Glomerular visceral epithelial cell (primary cell): Measurements from ENCODE around the gene TMEM273.
A peak's percentile ranks its signal among the peaks of the same experiment; 100 is the strongest.
"Not testable (repeated sequence)": the region's sequence is repeated elsewhere in the genome, so short reads cannot be mapped to it uniquely, and the experiment has no call there.

Experiments used
- DNase-seq: peaks from one replicate; pipeline ENCODE4 v3.0.0-alpha.2; 2016; ENCODE audit errors: extremely low spot score

The TMEM273 gene

GRCh38 chr10:49205206-49205605 is 17.0 kb upstream of the TMEM273 start:
- DNase-seq, result no peak

- DNase-seq, result no peak
Measured at GRCh38 chr10:49204119-49204518, 15.9 kb upstream of the TMEM273 start.

DNA sequence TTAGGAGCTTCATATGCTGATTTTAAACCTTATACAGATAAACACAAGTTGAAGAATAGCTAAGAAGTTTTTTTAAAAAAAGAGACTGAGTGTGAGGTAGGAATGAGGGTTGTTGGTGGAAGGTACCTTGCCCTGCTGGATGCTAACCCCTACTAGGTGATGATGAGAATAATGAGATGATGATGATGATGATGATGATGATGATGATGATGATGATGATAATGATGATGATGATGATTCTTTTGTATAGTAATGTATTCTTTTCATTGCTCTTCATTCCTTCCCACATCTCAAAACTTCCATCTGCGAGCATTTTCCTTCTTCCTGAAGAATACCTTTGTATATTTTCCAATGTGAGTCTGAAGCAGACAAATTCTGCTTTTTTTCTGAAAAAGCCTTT is 14.1 kb upstream of the TMEM273 start:
- no peak for DNase-seq

DNA sequence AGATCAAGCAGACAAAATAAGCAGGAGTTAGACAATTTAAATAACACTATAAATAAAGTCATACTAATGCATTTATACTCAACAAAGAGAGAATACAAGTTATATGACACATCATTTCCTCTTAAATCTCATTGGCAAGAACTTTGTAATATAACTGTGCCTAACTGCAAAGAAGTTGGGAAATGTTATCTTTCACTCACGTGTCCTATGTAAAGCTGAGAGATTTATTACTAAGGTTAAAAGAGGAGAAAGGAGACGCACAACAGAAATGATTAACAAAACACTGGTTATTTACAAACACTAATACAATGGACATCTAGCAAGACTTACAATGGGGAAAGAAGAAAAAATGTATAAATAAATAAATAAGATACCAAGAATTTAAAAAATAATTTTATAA is 12.7 kb upstream of the TMEM273 start:
- no peak for DNase-seq

GRCh38 chr10:49197171-49197570 is 9.0 kb upstream of the TMEM273 start:
- no peak for DNase-seq

DNA sequence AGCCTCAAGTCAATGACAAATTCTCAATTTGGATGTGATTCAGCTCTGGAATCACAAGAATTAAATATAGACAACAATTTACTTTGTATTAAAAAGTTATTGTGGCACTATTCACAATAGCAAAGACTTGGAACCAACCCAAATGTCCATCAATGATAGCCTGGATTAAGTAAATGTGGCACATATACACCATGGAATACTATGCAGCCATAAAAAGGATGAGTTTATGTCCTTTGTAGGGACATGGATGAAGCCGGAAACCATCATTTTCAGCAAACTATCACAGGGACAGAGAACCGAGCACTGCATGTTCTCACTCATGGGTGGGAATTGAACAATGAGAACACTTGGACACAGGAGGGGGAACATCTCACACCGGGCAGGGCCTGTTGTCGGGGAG is 7.7 kb upstream of the TMEM273 start:
- not testable (repeated sequence) for DNase-seq

DNA sequence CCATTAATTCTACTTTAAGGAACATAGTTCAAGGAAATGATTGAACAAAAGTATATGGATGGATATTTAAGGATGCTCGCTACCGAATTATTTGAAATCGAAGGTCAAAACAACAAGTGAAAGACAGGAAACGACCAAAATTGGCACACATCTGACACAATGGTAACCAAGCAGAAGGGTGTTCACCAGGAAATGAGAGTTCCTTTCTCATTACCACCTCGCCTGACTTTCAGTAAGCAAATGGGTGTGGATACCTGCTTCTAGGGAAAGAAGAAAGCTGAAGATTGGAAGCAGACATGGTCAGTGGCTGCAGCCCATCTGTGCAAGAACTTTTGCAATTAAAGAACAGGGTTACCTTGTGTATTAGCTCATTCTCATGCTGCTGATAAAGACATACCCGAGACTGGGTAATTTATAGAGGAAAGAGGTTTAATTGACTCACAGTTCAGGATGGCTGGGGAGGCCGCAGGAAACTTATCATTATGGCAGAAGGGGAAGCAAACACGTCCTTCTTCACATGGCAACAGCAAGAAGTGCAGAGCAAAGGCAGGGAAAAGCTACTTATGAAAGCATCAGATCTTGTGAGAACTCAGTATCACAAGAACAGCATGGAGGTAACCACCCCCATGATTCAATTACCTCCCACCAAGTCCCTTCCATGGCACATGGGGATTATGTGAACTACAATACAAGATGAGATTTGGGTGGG is 6.2 kb upstream of the TMEM273 start:
- DNase-seq, result no peak

DNA sequence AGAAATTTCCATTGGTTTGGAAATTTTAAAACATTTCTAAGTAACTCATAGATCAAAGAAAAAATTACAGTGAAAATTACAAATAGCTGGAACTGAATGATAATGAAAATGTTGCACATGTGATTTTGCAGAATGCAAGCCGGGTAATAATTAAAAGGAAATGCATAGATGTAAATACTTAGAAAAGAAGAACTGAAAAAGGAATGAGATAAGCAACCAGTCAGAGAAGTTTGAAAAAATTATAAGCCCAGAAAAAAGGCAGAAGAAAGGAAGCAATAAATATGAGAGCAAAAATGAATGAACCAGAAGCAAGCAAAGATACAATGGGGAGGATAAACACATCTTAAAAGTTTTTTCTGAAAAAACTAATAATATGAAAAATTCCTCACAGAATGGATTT is 3.2 kb upstream of the TMEM273 start:
- DNase-seq, result no peak

DNA sequence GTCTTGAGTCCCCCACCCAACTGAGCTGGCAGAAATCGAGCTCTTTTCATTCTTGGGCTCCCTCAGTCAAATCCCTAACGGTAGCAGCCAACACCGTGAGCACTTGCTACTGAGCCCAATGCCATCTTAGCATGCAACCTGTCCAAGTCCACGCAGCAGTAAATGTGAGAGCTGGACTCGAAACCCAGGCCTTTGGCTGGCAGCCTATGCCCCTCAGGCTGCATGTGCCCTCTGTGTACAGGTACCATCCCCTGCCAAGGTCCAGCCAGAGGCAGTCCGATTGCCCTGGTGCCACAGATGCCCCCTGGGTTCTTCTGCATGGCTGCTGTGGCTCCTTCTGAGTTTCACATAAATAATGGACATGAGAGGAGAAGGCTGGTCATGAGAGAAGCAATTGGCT is 1.2 kb upstream of the TMEM273 start:
- no peak for DNase-seq

- peak; percentile 49 for DNase-seq
Measured at GRCh38 chr10:49187044-49187484, 1.1 kb downstream of the TMEM273 start.

GRCh38 chr10:49186613-49187012 is 1.6 kb downstream of the TMEM273 start:
- no peak for DNase-seq

DNA sequence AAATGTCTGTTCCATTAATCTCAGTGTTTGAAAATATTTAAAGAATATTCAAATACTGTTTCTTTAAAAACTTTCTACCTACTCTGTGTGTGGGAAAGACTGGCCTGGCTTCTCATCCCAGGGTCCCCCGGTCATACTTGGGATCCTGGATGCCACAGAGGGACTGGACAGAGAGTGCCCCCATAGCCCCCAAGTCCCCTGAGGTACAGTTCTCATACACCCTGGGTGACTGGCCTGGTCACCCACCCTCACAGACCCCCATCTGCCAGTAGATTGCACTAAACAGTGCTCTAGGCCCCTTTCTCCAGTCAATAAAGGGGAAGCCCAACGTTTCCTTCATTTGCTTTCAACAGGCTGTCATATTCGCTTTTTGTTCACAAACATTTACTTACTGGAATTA is 3.0 kb downstream of the TMEM273 start:
- DNase-seq, result no peak

DNA sequence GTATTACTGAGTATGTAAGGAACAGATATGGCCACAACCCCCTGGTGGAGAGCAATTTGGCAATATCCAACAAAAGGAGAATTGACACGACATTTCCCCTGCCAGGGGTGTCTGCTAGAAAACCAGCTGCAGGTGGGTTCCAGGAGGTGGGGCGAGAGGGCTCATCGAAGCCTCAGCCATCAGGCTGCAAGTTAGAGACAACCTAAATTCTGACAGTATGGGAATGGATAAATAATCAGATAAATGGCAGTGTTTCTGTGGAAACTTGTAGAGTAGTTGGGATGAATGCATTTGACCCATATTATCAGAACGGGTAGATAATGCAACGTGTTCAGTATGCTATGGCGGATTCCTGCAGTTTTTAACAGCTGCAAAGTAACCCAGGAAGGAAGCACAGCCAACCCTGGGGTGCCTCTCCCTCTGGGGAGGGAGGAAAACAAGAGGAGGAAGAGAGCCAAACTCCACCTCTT is 3.5 kb downstream of the TMEM273 start:
- DNase-seq, result no peak

GRCh38 chr10:49183596-49184542 is 4.3 kb downstream of the TMEM273 start:
- no peak for DNase-seq

DNA sequence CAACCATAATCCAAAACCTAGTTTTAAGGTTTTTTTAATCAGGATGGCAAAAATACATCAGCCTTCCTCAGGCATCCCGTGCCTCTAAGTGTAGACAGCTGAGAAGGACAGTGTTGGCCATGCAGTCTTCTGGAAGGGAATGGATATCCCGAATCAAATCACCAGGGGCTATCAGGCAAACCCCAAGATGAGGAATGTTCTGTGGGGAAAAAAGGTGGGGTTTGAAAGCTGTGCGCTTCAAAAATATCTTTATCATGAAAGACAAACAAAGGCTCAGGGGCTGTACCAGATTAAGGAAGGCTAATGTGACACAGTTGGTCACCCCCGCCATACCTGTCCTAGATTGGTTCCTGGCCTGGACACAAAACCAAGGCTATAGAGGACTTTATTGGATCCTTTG is 5.4 kb downstream of the TMEM273 start:
- DNase-seq, result no peak

DNA sequence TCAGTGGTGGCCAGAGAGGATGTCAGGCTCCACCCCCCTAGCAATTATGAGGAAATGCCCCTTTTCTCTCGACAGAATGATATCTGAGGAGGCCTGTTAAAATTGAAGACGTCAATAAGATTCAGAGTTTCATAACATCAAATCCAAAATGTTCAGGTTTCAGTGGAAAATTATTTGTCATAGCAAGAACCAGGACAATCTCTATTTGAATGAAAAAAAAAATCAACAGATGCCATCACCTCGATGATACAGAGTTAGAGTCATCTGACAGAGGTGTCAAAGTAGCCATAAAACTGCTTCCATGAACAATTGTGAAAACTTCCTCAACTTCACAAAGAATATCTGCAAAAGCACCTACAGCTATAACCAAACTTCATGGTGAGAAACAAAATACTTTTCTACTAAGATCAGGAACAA is 7.7 kb downstream of the TMEM273 start:
- no peak for DNase-seq

- no peak for DNase-seq
Measured at GRCh38 chr10:49179699-49180443, 8.3 kb downstream of the TMEM273 start.

- DNase-seq, result no peak
Measured at GRCh38 chr10:49178489-49179471, 9.4 kb downstream of the TMEM273 start.

- DNase-seq, result peak; percentile 89
Measured at GRCh38 chr10:49177391-49178355, 10.5 kb downstream of the TMEM273 start.
